ENCODE data around the gene NR6A1.

GRCh38 chr9:124743686-124744348 is 27.3 kb downstream of the NR6A1 start:
- TF ChIP-seq CTCF (IDR thresholded peaks at IDR 0.05; ENCODE audit: insufficient read depth, low read length) (no peak), POLR2AphosphoS5 (IDR thresholded peaks at IDR 0.05; ENCODE audit: low read depth) (no peak), GABPA (IDR thresholded peaks at IDR 0.05; ENCODE audit: low read depth) (no peak)

All from HL-60 (cell line).